ENCODE measurements around the gene STYXL1. TPM values are rescaled to one million over a fixed set of nuclear protein-coding genes. Genes with fewer than 3 reads are reported as not detected.

Gene STYXL1
- total RNA-seq, 1 experiment from 2014 or later, result 61.3 TPM

DNA sequence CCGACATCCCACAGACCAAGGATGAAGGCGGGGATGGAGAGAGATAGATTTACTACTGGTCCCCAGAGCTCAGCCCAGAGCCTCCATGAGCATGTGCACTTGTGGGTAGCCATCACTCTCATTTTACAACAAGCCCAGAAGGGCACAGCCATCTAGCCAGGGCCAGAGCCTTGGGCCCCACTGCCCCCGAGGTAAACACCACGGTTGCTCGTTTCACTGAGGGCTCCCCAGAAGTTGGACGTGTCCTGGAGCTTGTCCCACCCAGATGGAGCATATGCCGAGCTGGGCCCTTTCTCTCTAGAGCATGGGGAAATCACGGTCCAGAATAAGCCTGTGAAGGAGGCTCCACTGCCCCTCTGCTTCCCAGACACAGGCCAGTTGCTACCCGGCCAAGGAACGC lies 44.4 kb downstream of the STYXL1 start:
- no peak overlapping the region for H2AFZ ChIP-seq (ENCODE audit: low read length)
- ATAC-seq (no peak), DNase-seq (no peak)
- no peaks in the 10 kb centered on the region for H3K9me3 ChIP-seq (ENCODE audit: low read length)
- H3F3A ChIP-seq (ENCODE audit: low read length, unreplicated experiment), result no peaks in the 10 kb centered on the region
- BruUV-seq (replicated peaks), result no TSS peak
- H3K27ac ChIP-seq (ENCODE audit: low read length), result no peak overlapping the region
- no peak overlapping the region for H3K9ac ChIP-seq (ENCODE audit: low read length)
- no peaks in the 10 kb centered on the region for H3K27me3 ChIP-seq (ENCODE audit: low read length)
- TF ChIP-seq EZH2phosphoT487 (IDR thresholded peaks at IDR 0.05; ENCODE audit: borderline replicate concordance, low read length) (no peak), EZH2 (IDR thresholded peaks at IDR 0.05; ENCODE audit: low read length, unreplicated experiment) (no peak)
- TF ChIP-seq, protein P1, sequence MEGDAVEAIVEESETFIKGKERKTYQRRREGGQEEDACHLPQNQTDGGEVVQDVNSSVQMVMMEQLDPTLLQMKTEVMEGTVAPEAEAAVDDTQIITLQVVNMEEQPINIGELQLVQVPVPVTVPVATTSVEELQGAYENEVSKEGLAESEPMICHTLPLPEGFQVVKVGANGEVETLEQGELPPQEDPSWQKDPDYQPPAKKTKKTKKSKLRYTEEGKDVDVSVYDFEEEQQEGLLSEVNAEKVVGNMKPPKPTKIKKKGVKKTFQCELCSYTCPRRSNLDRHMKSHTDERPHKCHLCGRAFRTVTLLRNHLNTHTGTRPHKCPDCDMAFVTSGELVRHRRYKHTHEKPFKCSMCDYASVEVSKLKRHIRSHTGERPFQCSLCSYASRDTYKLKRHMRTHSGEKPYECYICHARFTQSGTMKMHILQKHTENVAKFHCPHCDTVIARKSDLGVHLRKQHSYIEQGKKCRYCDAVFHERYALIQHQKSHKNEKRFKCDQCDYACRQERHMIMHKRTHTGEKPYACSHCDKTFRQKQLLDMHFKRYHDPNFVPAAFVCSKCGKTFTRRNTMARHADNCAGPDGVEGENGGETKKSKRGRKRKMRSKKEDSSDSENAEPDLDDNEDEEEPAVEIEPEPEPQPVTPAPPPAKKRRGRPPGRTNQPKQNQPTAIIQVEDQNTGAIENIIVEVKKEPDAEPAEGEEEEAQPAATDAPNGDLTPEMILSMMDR (conservative IDR thresholded peaks at IDR 0.05; ENCODE audit: low read depth, low read length), result no peak
- no peaks in the 10 kb centered on the region for H4K20me1 ChIP-seq (ENCODE audit: low read length)
- POLR2A ChIA-PET (ENCODE audit: unreplicated experiment), result no interaction called here
- no peaks in the 10 kb centered on the region for H3K4me1 ChIP-seq (ENCODE audit: insufficient read depth, low read length)
- H3K4me3 ChIP-seq (ENCODE audit: low read length), result no peak overlapping the region
- intact Hi-C loops (cut with micrococcal nuclease), result no loop called here
- no peaks in the 10 kb centered on the region for H3K9me2 ChIP-seq (replicated peaks; ENCODE audit: low read length)
- CTCF ChIA-PET, result no interaction called here
- no peak overlapping the region for H3K4me2 ChIP-seq (ENCODE audit: low read length)
- no peaks in the 10 kb centered on the region for H3K36me3 ChIP-seq (ENCODE audit: low read depth, low read length)
- H3K79me2 ChIP-seq (ENCODE audit: low read length), result no peaks in the 10 kb centered on the region

DNA sequence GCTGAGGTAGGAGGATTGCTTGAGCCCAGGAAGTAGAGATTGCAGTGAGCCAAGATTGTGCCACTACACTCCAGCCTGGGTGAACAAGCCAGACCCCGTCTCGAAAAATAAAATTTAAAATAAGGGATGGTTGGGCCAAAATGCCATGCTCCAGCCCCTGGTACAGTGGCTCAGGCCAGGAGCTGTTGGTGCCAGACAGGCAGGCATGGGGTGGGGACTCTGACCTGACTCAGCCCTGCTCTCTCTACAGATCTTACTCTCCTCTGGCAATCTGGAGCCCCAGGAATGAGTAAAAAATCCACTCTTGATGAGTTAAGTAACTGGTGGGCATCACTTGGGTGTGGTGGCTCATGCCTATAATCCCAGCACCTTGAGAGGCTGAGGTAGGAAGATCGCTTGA lies 45.0 kb downstream of the STYXL1 start:
- no peak for ATAC-seq
- no peaks in the 10 kb centered on the region for H3K9me2 ChIP-seq (replicated peaks; ENCODE audit: low read length)
- H3K79me2 ChIP-seq (ENCODE audit: low read length), result no peaks in the 10 kb centered on the region
- H3K4me3 ChIP-seq (ENCODE audit: low read length), result no peak overlapping the region
- intact Hi-C loops (cut with micrococcal nuclease), result no loop called here
- ChIA-PET CTCF (no interaction called here), POLR2A (ENCODE audit: unreplicated experiment) (no interaction called here)
- H3F3A ChIP-seq (ENCODE audit: low read length, unreplicated experiment), result no peaks in the 10 kb centered on the region
- no peak overlapping the region for H3K27ac ChIP-seq (ENCODE audit: low read length)
- no peak overlapping the region for H3K4me2 ChIP-seq (ENCODE audit: low read length)
- no peaks in the 10 kb centered on the region for H3K36me3 ChIP-seq (ENCODE audit: low read depth, low read length)
- no peak overlapping the region for H3K9ac ChIP-seq (ENCODE audit: low read length)
- TF ChIP-seq EZH2phosphoT487 (IDR thresholded peaks at IDR 0.05; ENCODE audit: borderline replicate concordance, low read length) (no peak), EZH2 (IDR thresholded peaks at IDR 0.05; ENCODE audit: low read length, unreplicated experiment) (no peak)
- TF ChIP-seq, protein P1 (conservative IDR thresholded peaks at IDR 0.05; ENCODE audit: low read depth, low read length), result no peak
- no peak for DNase-seq
- H3K9me3 ChIP-seq (ENCODE audit: low read length), result no peaks in the 10 kb centered on the region
- no TSS peak for BruUV-seq (replicated peaks)
- H2AFZ ChIP-seq (ENCODE audit: low read length), result no peak overlapping the region
- H4K20me1 ChIP-seq (ENCODE audit: low read length), result no peaks in the 10 kb centered on the region
- no peaks in the 10 kb centered on the region for H3K27me3 ChIP-seq (ENCODE audit: low read length)
- H3K4me1 ChIP-seq (ENCODE audit: insufficient read depth, low read length), result no peaks in the 10 kb centered on the region

GRCh38 chr7:76002139-76002538 lies 45.7 kb downstream of the STYXL1 start:
- no peaks in the 10 kb centered on the region for H3K9me3 ChIP-seq (ENCODE audit: low read length)
- no peak overlapping the region for H3K27ac ChIP-seq (ENCODE audit: low read length)
- no peak overlapping the region for H3K4me2 ChIP-seq (ENCODE audit: low read length)
- intact Hi-C loops (cut with micrococcal nuclease), result no loop called here
- TF ChIP-seq, protein P1 (conservative IDR thresholded peaks at IDR 0.05; ENCODE audit: low read depth, low read length), result no peak
- TF ChIP-seq EZH2 (IDR thresholded peaks at IDR 0.05; ENCODE audit: low read length, unreplicated experiment), result no peak
- TF ChIP-seq EZH2phosphoT487 (IDR thresholded peaks at IDR 0.05; ENCODE audit: borderline replicate concordance, low read length), result no peak
- H3K4me1 ChIP-seq (ENCODE audit: insufficient read depth, low read length), result no peaks in the 10 kb centered on the region
- ChIA-PET CTCF (no interaction called here), POLR2A (ENCODE audit: unreplicated experiment) (no interaction called here)
- no peaks in the 10 kb centered on the region for H3K79me2 ChIP-seq (ENCODE audit: low read length)
- no peaks in the 10 kb centered on the region for H3K27me3 ChIP-seq (ENCODE audit: low read length)
- H2AFZ ChIP-seq (ENCODE audit: low read length), result no peak overlapping the region
- ATAC-seq (no peak), DNase-seq (no peak)
- H4K20me1 ChIP-seq (ENCODE audit: low read length), result no peaks in the 10 kb centered on the region
- no TSS peak for BruUV-seq (replicated peaks)
- H3K9me2 ChIP-seq (replicated peaks; ENCODE audit: low read length), result no peaks in the 10 kb centered on the region
- no peaks in the 10 kb centered on the region for H3F3A ChIP-seq (ENCODE audit: low read length, unreplicated experiment)
- no peak overlapping the region for H3K9ac ChIP-seq (ENCODE audit: low read length)
- H3K4me3 ChIP-seq (ENCODE audit: low read length), result no peak overlapping the region
- no peaks in the 10 kb centered on the region for H3K36me3 ChIP-seq (ENCODE audit: low read depth, low read length)

Data from PC-3 (cell line).